GM21576 (cell line): ENCODE results near the gene SETDB1.

ENCODE experiments used
- ATAC-seq: cut with Tn5 transposase; IDR thresholded peaks from one replicate; pipeline ENCODE4 v1.9.1; 2021; ENCODE audit warnings: mild to moderate bottlenecking, moderate library complexity; ENCODE audit not compliant: unreplicated experiment

Gene SETDB1

DNA sequence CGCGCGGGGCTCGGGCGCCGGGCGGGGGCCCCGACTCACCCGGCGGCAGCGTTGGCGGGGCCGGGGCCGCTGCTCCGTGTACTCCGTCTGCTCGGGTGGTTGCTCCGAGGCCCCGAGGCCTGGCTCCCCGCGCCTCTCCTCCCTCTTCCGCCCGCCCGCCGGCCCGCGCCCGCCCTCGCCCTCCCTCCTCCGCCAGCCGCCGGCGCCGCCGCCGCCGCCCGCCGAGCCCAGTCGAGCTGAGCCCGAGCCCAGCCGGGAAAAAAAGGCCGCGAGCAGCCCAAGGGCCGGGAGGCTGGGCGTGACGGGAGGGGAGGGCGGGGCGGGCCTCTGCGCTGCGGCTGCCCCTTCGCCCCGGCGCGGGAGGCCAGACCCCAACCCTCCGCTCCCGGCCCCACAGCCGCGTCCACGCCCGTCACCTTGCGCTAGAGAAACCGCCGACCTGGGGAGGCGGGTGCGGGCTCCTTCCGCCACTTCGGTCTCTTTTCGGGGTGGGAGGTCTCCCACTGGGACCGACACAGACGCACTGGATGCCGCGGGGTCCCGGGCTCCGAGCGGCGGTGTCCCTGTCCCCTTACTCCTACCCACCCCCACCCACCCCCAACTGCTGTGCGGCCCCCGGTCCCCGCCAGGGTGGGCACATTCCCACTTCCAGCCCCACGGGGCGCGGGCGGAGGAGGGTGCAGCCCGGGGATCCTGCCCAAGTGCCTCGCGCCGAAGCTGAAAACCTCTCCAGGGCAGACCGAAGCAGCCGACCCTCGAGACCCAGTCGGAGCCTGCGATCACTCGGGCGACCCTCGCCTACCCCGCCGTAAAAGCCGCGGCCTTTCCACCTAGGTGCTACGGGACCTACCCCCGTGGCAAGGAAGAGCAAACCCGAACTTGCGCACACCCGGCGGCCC lies 48.7 kb downstream of the SETDB1 start, which contains the start of gene CERS2:
CERS2 (minus strand) TSS at position 256 of the 899 bp plus-strand sequence. CDS start 5,745 bp downstream, outside the sequence.
- peak; percentile 35 for ATAC-seq

DNA sequence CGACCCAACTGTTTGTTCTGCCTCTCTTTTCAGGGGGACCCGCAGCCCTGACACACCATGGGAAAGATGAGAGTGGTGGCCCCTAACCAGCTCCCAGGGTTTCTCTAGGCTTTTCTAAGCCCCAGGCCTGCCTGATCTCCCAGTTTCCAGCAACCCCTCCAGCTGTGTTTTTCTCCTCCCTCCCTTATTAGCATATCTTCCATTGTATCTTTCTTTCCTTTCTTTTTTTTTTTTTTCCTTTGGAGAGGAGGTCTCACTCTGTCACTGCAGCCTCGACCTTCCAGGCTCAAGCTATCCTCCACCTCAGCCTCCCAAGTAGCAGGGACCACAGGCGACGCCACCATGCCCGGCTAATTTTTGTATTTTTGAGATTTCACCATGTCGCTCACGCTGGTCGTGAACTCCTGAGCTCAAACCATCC lies 50.2 kb downstream of the SETDB1 start:
- no peak for ATAC-seq

DNA sequence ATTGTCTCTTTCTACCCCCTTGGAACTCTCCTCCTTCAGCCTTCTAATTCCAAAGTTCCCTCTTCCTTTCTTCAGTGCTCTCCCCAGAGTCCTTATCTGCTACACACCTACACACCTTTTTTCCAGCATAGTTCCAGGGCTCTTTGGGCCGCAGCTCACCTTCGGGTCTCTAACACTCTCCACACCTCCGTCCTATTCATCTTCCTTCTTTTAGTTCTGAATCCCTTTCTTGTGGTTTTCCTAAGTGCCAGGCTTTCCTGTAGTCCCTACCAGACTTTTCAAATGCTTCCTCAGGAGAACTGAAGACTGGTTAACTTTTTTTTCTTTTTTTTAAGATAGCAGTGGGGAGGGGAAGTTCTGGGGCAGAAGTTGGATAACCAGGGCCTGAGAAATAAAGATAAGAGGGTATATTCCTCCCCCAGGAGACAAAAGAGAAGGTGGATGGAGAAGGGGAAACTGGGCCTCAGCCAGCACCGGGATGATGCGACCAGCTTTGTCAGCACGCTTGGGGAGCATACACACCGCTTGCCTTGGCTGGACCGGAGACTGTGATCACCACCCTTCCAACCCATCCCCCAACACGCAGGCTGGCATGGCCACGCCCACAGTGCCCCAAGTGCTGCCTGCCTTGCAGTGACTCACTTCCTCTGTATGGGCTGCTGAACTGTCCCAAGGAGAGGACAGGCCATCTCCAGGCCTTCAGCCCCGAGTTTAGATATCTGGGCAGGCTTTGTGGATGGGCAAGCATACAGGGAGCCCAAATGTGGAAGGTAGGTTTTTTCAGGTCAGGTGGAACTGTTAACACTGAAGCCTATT lies 50.9 kb downstream of the SETDB1 start:
- no peak for ATAC-seq

DNA sequence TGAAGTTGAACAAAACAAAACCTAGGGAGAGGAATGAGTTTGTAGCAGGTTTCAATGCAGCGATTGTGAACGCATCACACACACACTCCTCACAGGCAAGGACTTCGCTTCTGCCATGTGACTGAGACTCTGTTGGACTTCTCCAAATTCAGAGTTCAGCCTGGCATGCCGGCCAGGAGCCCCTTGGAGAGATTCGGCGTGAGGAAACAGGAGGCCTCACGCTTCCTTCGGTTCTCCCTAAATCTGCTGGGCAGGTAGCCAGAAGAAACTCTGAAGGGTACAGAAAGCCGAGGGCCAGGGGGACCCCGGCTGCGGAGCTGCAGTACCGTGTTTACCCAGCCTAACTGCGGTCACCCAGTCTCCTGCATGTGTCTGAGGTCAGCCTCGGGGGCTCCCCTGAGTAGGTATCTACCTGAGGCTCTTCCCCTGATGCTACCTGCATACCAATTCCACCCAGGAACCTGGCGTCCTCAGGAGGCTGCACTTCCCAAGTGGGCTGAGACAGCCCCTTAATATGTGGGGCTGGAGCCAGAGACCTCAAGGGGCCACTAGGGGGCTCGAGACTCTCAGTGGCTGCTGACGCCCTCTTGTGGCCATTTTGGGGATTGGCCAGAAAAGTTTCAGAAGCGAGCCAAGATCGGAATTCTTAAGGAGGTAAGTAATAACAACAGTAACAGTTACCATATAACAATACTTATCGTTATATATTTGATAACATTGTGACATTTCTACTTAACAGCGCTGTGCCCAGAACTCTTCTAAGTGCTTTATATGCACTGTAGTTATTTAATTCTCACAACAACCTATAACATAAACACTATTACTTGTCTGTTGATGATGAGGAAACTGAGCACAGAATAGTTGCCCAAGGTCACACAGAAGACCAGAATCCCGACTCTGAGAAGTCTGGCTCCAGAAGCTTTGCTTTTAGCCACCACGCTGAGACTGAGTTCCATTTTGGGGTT lies 53.2 kb downstream of the SETDB1 start:
- ATAC-seq = peak; percentile 50

DNA sequence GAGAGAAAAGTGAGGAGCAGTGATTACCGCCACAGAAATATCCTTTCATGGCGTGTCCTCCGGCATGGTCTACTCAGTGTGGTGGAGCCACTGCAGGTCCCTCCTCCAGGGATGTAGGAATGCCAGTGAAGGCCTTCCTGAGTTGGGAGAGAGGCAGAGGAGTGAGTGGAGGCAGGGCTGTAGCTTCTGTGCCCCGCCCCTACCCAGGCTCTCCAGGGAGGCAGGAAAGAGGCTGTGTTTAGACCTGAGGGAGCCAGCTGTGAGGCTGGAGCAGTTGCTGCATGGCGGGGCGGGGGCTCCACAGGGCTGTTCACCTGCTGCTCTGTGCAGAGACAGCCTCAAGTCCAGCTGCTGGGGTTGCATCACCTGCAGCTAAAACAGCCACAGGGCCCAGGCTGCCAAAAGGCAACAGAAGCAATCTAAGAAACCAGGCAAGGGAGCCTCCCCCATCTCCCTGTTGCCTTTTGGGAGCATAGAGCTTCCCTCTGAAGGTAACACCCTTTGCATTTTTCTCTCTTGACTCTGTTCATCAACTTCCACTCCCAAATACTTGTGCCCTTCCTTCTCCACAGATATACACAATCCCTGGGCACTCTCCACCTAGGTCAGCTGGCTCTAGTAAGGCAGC lies 55.1 kb downstream of the SETDB1 start:
- ATAC-seq = no peak

DNA sequence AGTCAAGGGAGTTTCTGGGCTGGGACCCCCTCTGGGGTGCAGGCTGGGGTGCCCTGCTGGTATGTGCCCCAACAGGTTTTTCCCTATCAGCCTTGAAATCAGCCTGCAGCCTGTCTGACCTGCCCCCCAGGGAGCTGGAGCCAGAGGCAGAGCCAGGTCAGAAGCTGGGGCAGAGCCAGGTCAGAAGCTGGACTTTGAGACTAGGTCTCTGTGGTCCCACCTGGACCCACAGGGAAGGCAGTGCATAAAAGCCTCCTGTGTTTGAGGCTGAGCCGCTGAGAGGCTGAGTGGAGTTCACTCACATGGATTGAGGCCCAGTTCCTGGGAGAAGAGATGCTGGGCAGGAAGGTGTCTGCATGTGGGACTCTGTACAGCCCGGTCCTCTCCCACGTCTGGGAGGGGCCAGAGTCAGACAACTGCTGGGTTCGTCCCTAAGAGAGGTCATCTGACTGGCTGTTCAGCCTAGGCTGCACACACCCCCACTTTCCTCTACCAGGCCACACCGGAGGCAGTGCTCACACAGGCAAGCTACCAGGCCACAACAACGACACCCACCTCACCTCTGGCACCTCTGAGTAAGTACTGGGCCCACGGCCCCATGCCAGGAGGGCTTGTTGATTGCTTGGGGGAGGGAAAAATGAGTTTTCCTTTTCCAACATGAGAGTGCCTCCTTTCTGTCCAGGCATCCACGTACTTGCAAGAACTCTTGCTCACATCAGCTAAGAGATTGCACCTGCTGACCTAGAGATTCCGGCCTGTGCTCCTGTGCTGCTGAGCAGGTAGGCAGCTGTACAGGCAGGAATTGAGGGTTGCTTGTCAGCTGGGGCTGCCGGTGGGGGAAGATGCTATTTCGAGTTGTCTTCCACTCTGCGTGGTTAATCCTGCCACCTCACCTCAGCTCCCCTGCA lies 55.9 kb downstream of the SETDB1 start, which contains the start of gene ANXA9:
ANXA9 (plus strand) TSS at position 488 of the 908 bp plus-strand sequence. CDS start 814 bp downstream, outside the sequence.
- no peak for ATAC-seq

DNA sequence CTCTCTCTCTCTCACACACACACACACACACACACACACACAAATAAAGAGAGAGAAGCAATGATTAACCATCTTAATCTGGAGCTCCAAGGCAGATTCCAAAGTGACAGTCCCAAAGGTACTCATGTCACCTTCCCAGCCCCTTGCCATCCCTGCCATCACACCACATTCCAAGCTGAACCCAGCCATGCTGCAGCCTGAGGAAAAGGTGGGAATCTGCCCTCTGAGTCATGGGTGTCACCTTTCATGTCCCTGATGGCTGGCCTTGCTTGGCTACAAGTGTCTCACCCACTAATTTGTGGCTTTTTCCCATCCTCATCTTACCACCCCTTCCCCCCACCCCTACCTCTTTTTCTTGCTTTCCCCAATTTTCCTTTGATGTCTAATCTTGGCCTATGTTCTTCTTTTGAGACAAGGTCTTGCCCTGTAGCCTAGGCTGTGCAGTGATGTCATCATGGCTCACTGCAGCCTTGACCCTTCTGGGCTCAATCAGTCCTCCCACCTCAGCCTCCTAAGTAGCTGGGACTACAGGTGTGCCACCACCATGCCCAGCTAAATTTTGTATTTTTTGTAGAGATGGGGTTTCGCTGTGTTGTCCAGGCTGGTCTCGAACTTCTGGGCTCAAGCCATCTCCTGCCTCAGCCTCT lies 59.1 kb downstream of the SETDB1 start:
- ATAC-seq = no peak

DNA sequence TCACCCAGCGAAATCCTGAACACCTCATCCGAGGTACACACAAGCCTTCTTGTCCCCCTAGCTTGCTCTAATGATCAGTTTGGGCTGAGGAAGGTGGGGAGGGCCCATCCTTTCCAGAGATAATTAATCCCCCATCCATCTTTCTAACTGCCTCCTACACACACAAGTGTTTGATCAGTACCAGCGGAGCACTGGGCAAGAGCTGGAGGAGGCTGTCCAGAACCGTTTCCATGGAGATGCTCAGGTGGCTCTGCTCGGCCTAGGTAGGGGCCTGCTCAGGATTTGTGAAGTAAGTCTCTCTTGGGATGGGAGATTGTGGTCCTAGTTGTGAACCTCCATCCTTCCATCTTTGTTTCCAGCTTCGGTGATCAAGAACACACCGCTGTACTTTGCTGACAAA lies 61.8 kb downstream of the SETDB1 start:
- ATAC-seq = no peak

DNA sequence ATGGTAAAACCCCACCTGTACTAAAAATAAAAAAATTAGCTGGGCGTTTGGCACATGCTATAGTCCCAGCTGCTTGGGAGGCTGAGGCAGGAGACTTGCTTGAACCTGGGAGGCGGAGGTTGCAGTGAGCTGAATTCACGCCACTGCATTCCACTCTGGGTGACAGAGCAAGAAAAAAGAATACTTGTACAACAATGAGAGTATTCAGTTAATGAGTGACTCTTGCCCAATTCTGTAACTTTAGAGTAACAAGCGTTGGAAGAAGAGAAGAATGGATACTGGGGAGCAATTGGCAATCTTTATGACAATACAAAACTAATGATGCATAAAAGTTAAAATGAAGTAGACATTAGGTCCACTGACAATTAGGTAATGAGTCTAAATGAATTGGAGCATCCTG lies 66.5 kb downstream of the SETDB1 start:
- ATAC-seq = no peak

DNA sequence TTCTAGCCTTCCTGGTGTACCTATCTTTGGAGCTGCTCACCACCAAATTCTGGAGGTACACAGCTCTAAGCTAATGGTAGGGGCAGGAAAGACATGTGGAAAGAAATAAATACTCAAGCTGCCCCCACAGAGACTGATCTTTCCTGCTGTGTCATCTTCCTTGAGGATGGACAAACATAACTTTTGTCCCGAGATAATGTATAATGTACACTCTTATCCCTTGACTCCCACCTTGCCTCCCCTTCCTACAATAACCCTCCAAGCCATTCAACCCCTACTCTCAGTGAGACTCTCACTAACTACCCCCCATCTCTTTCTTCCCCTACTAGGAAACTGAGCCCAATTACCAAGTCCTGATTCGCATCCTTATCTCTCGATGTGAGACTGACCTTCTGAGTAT lies 68.1 kb downstream of the SETDB1 start:
- ATAC-seq = no peak

DNA sequence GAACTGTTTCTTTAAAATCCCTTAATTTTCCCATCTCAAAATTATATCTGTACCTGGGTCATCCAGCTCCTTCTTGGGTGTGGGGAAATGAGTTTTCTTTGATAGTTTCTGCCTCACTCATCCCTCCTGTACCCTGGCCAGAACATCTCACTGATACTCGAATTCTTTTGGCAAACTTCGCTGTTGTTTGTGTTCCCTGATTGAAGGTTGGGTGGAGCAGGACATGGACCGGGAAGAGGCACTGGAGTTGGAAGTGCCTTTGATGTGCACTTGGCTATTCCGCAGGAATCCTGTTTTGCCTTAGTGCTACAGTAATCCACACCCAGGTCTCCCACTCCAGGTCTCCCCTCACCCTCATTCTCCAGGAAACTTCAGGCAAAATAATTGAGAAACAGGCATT lies 69.3 kb downstream of the SETDB1 start:
- ATAC-seq = no peak

DNA sequence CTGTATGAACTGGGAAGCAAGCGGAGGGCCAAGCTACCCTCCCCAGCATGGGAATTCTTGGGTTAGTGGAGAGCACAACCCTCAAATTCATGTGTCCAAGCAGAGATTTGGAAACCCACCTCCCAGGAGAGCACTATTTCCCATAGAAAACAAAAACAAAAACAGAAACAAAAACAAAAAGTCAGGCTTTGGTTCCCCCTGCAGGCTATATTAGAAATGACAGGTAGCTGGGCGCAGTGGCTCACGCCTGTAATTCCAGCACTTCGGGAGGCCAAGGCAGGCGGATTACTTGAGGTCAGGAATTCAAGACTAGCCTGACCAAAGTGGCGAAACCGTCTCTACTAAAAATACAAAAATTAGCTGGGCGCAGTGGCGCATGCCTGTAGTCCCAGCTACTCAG lies 69.7 kb downstream of the SETDB1 start:
- no peak for ATAC-seq

DNA sequence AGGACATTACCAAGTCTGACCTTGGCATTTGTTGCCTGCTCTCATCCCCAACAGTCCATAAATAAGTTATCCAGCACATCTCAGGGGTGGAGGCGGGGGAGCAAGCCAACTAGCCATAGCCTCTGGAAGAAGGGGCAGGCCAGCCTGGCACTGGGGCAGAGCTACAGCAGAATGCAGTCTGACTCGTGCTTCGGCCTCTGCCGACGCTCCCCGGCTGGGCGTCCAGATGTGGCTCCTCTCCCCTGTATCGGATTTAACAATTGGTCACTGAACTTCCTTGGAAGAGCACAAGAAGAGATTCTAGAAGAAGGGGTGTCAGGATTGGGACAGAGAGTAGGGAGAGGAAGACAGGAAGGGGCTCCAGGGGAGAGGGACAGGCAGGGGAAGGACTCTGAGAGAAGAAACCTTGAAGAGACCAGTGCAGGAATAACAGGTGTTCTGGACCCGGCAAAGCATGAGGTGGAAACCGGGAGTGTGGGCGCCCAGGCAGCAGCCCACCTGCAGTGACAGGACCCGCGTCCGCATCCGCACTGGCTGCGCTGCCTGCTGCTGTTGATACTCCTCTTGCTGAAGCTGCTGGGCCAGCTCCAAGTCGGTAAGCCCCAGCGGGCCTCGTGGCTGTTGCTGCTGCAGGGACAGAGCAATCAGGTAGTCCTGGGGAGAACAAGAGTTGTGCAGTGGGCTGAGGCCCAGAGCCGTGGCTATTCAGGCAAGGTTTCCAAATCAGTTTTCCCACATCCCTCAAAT lies 71.1 kb downstream of the SETDB1 start:
- no peak for ATAC-seq

DNA sequence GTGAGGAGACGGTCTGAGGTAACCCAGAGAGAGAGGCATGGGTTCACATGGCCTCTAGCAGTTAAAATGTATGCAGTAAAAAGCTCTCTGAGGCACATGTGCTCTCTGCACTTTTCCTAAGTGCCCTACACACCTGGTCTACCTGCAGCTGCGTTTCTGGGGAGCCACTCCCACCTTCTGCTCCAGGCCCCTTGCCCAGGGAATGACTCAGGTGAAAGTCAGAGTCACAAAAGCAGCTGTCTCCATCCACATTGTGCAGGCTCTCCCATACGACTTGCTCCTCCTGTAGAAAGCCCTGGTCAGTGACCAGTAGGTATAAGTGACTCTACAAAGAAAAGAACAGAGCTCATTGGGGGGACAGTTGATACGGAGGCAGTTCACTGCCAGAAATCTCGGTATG lies 71.8 kb downstream of the SETDB1 start:
- ATAC-seq = no peak

DNA sequence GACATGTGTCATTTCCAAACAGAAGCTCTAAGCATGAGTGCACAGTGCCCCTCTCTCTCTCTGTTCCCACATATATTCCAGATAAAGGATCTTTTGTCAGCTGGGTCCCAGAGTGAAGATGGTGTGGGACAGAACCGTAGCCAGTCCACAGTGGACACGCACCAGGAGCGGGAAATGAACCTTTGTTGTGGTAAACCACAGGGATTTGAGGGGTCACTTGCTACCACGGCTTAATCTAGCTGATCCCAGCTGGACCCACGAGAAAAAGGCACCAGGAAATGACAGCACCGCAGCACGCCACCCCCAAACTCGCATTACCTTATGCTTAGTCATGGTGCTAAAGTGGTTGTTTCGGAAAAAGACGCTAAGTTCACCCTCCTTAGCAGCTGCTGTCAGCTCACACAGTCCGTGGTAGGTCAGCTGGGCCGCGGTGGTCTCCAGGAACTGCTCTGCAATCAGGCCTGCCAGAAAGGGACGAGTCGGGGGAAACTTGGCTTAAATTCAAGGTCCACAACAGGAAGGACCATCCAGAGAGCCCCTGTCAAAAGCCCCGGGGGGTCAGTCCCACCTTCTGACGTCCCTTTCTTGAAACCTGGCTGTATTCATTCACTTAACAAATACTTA lies 73.0 kb downstream of the SETDB1 start:
- ATAC-seq = no peak

DNA sequence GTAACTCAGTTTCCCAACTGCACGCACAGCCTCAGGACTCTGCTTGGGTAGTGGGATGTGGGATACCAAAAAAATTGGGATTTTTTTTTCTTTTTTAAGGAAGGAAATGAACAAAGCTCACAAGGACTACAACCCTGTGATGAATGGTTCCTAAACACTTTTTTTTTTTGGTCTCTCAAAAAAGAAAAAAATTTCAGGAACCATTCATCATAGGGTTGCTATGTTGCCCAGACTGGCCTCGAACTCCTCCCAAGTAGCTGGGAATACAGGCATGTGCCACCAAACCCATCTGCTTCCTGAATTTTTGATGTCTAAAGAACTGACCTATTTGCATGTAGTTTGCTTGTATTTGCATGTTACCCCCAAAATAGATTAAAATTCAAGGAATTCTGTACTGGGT lies 73.8 kb downstream of the SETDB1 start:
- ATAC-seq = no peak

DNA sequence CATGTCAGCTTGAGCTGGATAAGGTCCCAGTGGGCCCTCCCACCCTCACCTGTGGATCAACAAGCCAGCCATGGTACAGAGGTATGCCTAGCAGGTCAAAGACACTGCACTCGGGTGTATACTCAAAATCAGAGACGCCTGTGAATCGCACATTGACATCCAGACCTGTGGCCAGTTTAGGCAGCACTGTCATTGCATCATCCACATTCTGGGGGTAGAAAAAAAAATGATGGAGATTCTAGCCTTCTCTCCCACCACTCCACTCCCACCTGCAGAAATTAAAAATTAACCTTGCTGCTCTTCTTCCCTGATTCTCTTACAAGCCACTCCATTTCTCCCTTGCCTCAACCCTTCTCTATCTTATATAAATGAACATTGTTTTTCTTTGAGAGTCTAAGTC lies 74.2 kb downstream of the SETDB1 start:
- ATAC-seq = no peak
